Measurements from ENCODE around the gene LMX1B.

DNA sequence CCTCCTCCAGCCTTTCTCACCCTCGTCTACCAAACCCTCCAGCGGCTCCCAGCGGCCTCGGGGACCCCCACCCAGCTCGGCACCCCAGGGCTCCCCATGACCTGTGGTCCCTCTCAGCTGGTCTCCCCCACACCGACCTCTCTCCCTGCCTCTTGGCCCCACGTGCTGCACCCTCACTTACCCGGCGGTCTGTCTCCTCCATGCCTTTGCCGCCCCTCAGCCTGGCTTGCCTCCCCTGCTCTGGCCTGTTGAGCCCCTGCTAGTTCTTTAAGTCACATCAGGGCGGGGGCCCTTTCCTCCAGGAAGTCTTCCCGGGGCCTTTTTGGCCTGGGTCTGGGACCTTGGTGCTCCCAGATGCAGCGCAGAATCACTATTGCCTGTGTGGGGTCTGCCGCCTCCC lies 81.5 kb downstream of the LMX1B start:
- TF ChIP-seq CREB1 (IDR thresholded peaks at IDR 0.05; ENCODE audit: low read depth) (no peak), USF1 (IDR thresholded peaks at IDR 0.05) (no peak), CEBPB (IDR thresholded peaks at IDR 0.05) (no peak), YY1 (IDR thresholded peaks at IDR 0.05; ENCODE audit: low read depth) (no peak), TAF1 (IDR thresholded peaks at IDR 0.05; ENCODE audit: low read depth) (no peak), NFIC (IDR thresholded peaks at IDR 0.05) (no peak), EP300 (IDR thresholded peaks at IDR 0.05; ENCODE audit: borderline replicate concordance) (no peak), TCF12 (IDR thresholded peaks at IDR 0.05; ENCODE audit: low read depth) (no peak), RAD21 (IDR thresholded peaks at IDR 0.05; ENCODE audit: low read depth) (no peak), TEAD4 (IDR thresholded peaks at IDR 0.05) (no peak), EGR1 (IDR thresholded peaks at IDR 0.05) (no peak), FOXM1 (IDR thresholded peaks at IDR 0.05; ENCODE audit: borderline replicate concordance, low read depth) (no peak)
- TF ChIP-seq, protein P1, sequence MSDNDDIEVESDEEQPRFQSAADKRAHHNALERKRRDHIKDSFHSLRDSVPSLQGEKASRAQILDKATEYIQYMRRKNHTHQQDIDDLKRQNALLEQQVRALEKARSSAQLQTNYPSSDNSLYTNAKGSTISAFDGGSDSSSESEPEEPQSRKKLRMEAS (IDR thresholded peaks at IDR 0.05) = no peak
